HepG2 (cell line): ENCODE data around the gene SRSF2. TPM values are rescaled to one million over a fixed set of nuclear protein-coding genes. Genes with fewer than 3 reads are reported as not detected.
A peak's percentile ranks its signal among the peaks of the same experiment; 100 is the strongest.

Experiments used
- GABPA ChIP-seq, 2 experiments: IDR thresholded peaks; 2 replicates each; pipeline ENCODE4 v1.6.1; 2011 to 2016; ENCODE audit warnings: low read depth in 2 of 2, low read length in 1 of 2, missing biosample characterization in 1 of 2, missing genetic modification characterization in 1 of 2
- GFI1 ChIP-seq: sonication (generic); formaldehyde crosslinking; IDR thresholded peaks from 2 replicates; pipeline ENCODE4 v1.5.0; 2020; ENCODE audit warnings: missing genetic modification reagents, mild to moderate bottlenecking, borderline replicate concordance
- HIC2 ChIP-seq: sonication (generic); formaldehyde crosslinking; IDR thresholded peaks from 2 replicates; pipeline ENCODE4 v1.9.0; 2022; ENCODE audit warnings: low read depth, missing genetic modification reagents
- MAZ ChIP-seq, 2 experiments: sonication (generic) in 1 of 2; formaldehyde crosslinking in 1 of 2; IDR thresholded peaks; 2 replicates each; pipeline versions ENCODE4 v1.5.0 to v1.6.1; 2012 to 2020; ENCODE audit warnings: low read depth in 2 of 2, mild to moderate bottlenecking in 2 of 2, borderline replicate concordance in 1 of 2, improper control_type of control experiment in 1 of 2, low read length in 1 of 2, missing genetic modification reagents in 1 of 2, moderate library complexity in 1 of 2
- POLR2AphosphoS2 ChIP-seq: IDR thresholded peaks from 2 replicates; pipeline ENCODE4 v1.6.1; 2011; ENCODE audit warnings: low read depth, low read length, improper control_type of control experiment
- RBM39 ChIP-seq: fragments of 200-400 bp; formaldehyde crosslinking; IDR thresholded peaks from one replicate; pipeline ENCODE4 v1.6.1; 2018; ENCODE audit warnings: antibody characterized with exemption, mild to moderate bottlenecking, low read depth, low read length; ENCODE audit not compliant: poor library complexity, severe bottlenecking
- SP5 ChIP-seq: IDR thresholded peaks from 2 replicates; pipeline ENCODE4 v1.6.1; 2016; ENCODE audit warnings: low read depth, borderline replicate concordance
- ZFYVE20 ChIP-seq: sonication (generic); formaldehyde crosslinking; IDR thresholded peaks from 2 replicates; pipeline ENCODE4 v1.8.0; 2023; ENCODE audit warnings: low read depth, mild to moderate bottlenecking, moderate library complexity, missing genetic modification reagents, borderline replicate concordance
- ZIK1 ChIP-seq: sonication (generic); formaldehyde crosslinking; IDR thresholded peaks from 2 replicates; pipeline ENCODE4 v1.5.0; 2020; ENCODE audit warnings: mild to moderate bottlenecking, low read depth, missing genetic modification reagents, borderline replicate concordance
- ZKSCAN1 ChIP-seq: fragments of 150-350 bp; IDR thresholded peaks from 2 replicates; pipeline ENCODE4 v1.6.1; 2014; ENCODE audit warnings: low read length
- ZNF30 ChIP-seq: sonication (generic); formaldehyde crosslinking; IDR thresholded peaks from 2 replicates; pipeline ENCODE4 v1.5.0; 2020; ENCODE audit warnings: mild to moderate bottlenecking, missing genetic modification reagents
- ZNF563 ChIP-seq: sonication (generic); formaldehyde crosslinking; IDR thresholded peaks from 2 replicates; pipeline ENCODE4 v1.8.0; 2022; ENCODE audit warnings: mild to moderate bottlenecking, moderate library complexity, missing genetic modification reagents
- ZNF605 ChIP-seq: sonication (generic); formaldehyde crosslinking; IDR thresholded peaks from 2 replicates; pipeline ENCODE4 v1.8.0; 2022; ENCODE audit warnings: mild to moderate bottlenecking, missing genetic modification reagents
- polyA plus RNA-seq, 8 experiments: library from polyadenylated mRNA; depleted of rRNA in 3 of 8; stranded (reverse) in 7 of 8; unstranded in 1 of 8; fragments of >200 nt; fragmentation: Illumina TruSeq in 4 of 8; extraction: Trizol in 4 of 8; gene quantifications; 2 replicates each; pipeline versions ENCODE4 v1.2.1 to v1.2.3, GENCODE V29; 2011 to 2016; ENCODE audit warnings: low read depth in 4 of 8, missing spikeins in 1 of 8, mixed read lengths in 1 of 8; ENCODE audit not compliant: insufficient read depth in 1 of 8
- total RNA-seq, 5 experiments: library from RNA; depleted of rRNA; stranded (reverse); fragments of >200 nt; fragmentation: Illumina TruSeq; extraction: Trizol; gene quantifications; 2 replicates each; pipeline ENCODE4 v1.2.3, GENCODE V29; 2016; ENCODE audit warnings: low read depth in 1 of 5
- TF ChIP-seq, protein P1 (sequence below): sonication (generic); formaldehyde crosslinking; IDR thresholded peaks from 2 replicates; pipeline ENCODE4 v1.4.0; 2020; ENCODE audit warnings: mild to moderate bottlenecking, missing genetic modification reagents
- TF ChIP-seq, protein P2 (sequence below): sonication (generic); IDR thresholded peaks from 2 replicates; pipeline ENCODE4 v1.6.1; 2016; ENCODE audit warnings: low read depth, borderline replicate concordance

Gene SRSF2
- total and polyA plus RNA-seq, 2 of the 13 experiments (the other 11 are each of a cell fraction or from before 2014, with no cell fraction given), result 306 to 319 TPM

DNA sequence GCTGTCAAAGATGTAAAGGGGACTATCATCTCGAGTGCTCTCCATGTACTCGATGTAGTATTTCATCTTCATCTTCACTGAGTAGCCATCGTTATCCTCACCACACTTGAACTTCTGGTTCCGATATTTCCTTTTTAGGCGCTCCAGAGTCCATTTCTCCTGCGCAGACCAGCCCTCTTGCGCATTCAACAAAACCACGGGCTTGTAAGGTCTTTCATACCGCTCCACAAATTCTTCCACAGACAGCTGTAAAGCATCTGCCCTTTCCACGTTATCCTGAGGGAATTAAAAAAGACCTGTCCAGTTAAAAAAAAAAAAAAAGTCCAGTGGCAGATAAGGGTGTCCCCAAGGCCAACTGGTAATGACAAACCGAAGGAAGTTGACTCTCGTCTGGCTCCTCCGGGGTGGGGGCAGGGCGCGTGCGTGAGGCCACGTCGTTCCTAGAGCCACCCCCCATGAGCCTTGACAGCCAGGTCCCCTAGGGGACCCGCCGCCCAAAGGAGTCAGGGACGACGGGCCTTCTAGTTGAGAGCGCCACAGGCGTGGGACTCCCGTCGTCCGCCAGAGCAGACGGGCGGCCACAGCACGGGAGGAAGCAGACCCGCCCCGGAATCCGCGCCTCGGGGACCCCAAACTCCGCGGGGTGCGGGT is 11.4 kb downstream of the SRSF2 start (continued):
- TF ChIP-seq HIC2 (CRISPR knock-in tag) (no peak; the same call in 1 of the 2 replicates), SP5 (CRISPR knock-in tag) (0 out of 2 replicates have a peak, but pooled peaks have one; percentile 35), ZNF563 (CRISPR knock-in tag) (0 out of 2 replicates have a peak, but pooled peaks have one; percentile 54), GFI1 (peak; percentile 58), ZNF30 (CRISPR knock-in tag) (peak; percentile 34; the same call in 1 of the 2 replicates), ZFYVE20 (no peak; the same call in 1 of the 2 replicates), ZNF605 (CRISPR knock-in tag) (peak; percentile 74; the same call in 1 of the 2 replicates), GABPA (IDR thresholded peaks at IDR 0.05; ENCODE audit: low read depth, low read length) (0 out of 2 replicates have a peak, but pooled peaks have one; percentile 15), GABPA (CRISPR knock-in tag; IDR thresholded peaks at IDR 0.05; ENCODE audit: low read depth) (peak; percentile 64), POLR2AphosphoS2 (no peak), ZKSCAN1 (no peak), MAZ (IDR thresholded peaks at IDR 0.05; ENCODE audit: borderline replicate concordance, low read depth, low read length) (no peak; the same call in 1 of the 2 replicates), MAZ (CRISPR knock-in tag; IDR thresholded peaks at IDR 0.05; ENCODE audit: low read depth) (no peak), RBM39 (peak; percentile 77), ZIK1 (CRISPR knock-in tag) (0 out of 2 replicates have a peak, but pooled peaks have one; percentile 39)
- TF ChIP-seq, protein P1, sequence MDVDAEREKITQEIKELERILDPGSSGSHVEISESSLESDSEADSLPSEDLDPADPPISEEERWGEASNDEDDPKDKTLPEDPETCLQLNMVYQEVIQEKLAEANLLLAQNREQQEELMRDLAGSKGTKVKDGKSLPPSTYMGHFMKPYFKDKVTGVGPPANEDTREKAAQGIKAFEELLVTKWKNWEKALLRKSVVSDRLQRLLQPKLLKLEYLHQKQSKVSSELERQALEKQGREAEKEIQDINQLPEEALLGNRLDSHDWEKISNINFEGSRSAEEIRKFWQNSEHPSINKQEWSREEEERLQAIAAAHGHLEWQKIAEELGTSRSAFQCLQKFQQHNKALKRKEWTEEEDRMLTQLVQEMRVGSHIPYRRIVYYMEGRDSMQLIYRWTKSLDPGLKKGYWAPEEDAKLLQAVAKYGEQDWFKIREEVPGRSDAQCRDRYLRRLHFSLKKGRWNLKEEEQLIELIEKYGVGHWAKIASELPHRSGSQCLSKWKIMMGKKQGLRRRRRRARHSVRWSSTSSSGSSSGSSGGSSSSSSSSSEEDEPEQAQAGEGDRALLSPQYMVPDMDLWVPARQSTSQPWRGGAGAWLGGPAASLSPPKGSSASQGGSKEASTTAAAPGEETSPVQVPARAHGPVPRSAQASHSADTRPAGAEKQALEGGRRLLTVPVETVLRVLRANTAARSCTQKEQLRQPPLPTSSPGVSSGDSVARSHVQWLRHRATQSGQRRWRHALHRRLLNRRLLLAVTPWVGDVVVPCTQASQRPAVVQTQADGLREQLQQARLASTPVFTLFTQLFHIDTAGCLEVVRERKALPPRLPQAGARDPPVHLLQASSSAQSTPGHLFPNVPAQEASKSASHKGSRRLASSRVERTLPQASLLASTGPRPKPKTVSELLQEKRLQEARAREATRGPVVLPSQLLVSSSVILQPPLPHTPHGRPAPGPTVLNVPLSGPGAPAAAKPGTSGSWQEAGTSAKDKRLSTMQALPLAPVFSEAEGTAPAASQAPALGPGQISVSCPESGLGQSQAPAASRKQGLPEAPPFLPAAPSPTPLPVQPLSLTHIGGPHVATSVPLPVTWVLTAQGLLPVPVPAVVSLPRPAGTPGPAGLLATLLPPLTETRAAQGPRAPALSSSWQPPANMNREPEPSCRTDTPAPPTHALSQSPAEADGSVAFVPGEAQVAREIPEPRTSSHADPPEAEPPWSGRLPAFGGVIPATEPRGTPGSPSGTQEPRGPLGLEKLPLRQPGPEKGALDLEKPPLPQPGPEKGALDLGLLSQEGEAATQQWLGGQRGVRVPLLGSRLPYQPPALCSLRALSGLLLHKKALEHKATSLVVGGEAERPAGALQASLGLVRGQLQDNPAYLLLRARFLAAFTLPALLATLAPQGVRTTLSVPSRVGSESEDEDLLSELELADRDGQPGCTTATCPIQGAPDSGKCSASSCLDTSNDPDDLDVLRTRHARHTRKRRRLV, result peak; percentile 71; the same call in 1 of the 2 replicates
- TF ChIP-seq, protein P2, sequence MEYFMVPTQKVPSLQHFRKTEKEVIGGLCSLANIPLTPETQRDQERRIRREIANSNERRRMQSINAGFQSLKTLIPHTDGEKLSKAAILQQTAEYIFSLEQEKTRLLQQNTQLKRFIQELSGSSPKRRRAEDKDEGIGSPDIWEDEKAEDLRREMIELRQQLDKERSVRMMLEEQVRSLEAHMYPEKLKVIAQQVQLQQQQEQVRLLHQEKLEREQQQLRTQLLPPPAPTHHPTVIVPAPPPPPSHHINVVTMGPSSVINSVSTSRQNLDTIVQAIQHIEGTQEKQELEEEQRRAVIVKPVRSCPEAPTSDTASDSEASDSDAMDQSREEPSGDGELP, result 0 out of 2 replicates have a peak, but pooled peaks have one; percentile 13
